Left lung (tissue), 10 donors: Measurements from ENCODE around the gene GLB1L3. TPM values are rescaled to one million over a fixed set of nuclear protein-coding genes. Genes with fewer than 3 reads are reported as not detected.
"Not testable (repeated sequence)": the region's sequence is repeated elsewhere in the genome, so short reads cannot be mapped to it uniquely, and the experiment has no call there.

Experiments used
- ATAC-seq: fragments of 200-7000 bp; cut with Tn5 transposase; one replicate; pipeline ENCODE4 v1.9.1; 2020; ENCODE audit warnings: moderate library complexity
- DNase-seq, 4 donors: peaks; one replicate each; pipeline ENCODE4 v3.0.0-alpha.2; 2013 to 2020
- H3K27ac ChIP-seq, 2 donors: fragments of 200-600 bp; sonication (generic) in 1 of 2; one replicate each; pipeline versions ENCODE4 v1.5.0 to v1.8.0; 2020 to 2021
- H3K27me3 ChIP-seq, 2 donors: fragments of 200-600 bp; sonication (generic) in 1 of 2; one replicate each; pipeline versions ENCODE4 v1.5.0 to v1.8.0; 2020 to 2021
- H3K36me3 ChIP-seq, 2 donors: fragments of 200-600 bp; sonication (generic) in 1 of 2; one replicate each; pipeline versions ENCODE4 v1.5.0 to v1.8.0; 2020 to 2021
- H3K4me1 ChIP-seq, 2 donors: fragments of 200-600 bp; one replicate each; pipeline ENCODE4 v1.8.0; 2021
- H3K4me3 ChIP-seq, 2 donors: fragments of 200-600 bp; sonication (generic) in 1 of 2; one replicate each; pipeline versions ENCODE4 v1.5.0 to v1.8.0; 2020 to 2021; ENCODE audit warnings: mild to moderate bottlenecking in 1 of 2
- H3K9me3 ChIP-seq, 2 donors: fragments of 200-600 bp; sonication (generic) in 1 of 2; one replicate each; pipeline versions ENCODE4 v1.5.0 to v1.8.0; 2020 to 2021
- intact Hi-C, 2 donors: fragments of 100-400 bp; cut with DNase I; formaldehyde crosslinking; loops; one replicate each; pipeline versions ENCODE4 v1.11.2 to v1.14.2; 2022
- polyA plus RNA-seq, 6 donors: library from polyadenylated mRNA; unstranded; fragments of 120-200 nt; gene quantifications; one replicate each; pipeline ENCODE4 v1.2.1, GENCODE V29; 2013; ENCODE audit not compliant: insufficient read length in 6 of 6
- total RNA-seq, 2 donors: library from RNA; stranded (reverse); fragmentation: NEBNext Ultra II Directional; extraction: Animal tissue kit (Norgen Biotek cat#: 25700); gene quantifications; one replicate each; pipeline ENCODE4 v1.2.1, GENCODE V29; 2021
- TF ChIP-seq, protein P1 (sequence below), 2 donors: fragments of 200-600 bp; sonication (generic) in 1 of 2; IDR thresholded peaks; one replicate each; pipeline versions ENCODE4 v1.5.0 to v1.8.0; 2021; ENCODE audit warnings: antibody characterized with exemption in 2 of 2
- donor health status: DM: no; HTN: yes; CAD: no.
- donor health status: DM: no; HTN: no; CAD: no.

Gene GLB1L3
- total and polyA plus RNA-seq, 8 donors = 0.10 to 0.29 (median 0.15) TPM; not detected in 2

DNA sequence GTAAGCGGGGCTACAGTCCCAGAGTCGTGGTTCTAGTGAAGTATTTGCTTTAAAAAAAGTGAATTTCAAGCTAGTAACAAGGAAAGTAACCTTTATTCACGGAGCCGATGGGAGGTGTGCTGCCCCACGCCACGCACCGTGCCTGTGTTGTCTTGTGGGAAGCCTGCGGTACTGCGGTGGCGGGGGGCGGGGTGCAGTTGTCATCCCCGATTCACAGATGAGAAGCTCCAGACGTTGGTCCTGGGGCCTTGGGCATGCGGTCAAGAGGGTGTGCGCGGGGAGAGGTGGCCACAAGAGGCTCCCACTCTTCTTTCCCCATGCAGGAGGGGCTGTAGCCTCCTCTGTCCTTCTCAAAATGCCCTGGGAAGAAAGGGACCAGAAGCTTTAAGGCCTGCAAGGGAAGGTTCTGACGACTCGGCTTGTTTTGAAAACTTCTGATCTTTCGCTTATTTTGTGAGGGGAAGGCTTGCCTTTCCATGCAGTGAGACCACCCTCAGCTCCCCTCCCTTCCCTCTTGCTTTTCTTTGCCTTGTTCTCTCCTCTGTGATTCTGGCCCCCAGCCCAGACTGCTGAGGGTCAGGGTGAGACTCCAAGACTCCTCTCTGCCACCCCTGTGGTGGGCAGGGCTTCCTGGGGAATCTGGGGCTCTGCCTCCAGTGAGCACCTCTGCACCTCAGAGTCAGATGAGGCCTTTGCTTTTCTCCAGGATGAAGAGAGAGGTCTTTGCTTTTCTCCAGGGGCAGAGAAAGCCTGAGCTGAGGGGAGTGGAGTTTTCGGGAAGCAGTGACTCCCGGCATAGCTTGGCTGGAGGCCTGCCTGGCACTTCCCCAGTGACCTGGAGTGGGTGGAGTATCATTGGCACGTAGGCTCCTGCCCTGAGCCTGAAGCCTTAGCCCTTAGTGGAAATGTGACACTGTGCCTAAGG lies 6.2 kb downstream of the GLB1L3 start:
- peaks cover 22 to 50% of the 10 kb centered on the region in 2 donors for H3K27me3 ChIP-seq
- intact Hi-C loops = no loop called here
- H3K4me1 ChIP-seq = peaks cover 0 to 2% of the 10 kb centered on the region in 2 donors
- no peaks in the 10 kb centered on the region for H3K9me3 ChIP-seq
- H3K27ac ChIP-seq = no peak overlapping the region
- ATAC-seq = peak; percentile 94
- TF ChIP-seq, protein P1, sequence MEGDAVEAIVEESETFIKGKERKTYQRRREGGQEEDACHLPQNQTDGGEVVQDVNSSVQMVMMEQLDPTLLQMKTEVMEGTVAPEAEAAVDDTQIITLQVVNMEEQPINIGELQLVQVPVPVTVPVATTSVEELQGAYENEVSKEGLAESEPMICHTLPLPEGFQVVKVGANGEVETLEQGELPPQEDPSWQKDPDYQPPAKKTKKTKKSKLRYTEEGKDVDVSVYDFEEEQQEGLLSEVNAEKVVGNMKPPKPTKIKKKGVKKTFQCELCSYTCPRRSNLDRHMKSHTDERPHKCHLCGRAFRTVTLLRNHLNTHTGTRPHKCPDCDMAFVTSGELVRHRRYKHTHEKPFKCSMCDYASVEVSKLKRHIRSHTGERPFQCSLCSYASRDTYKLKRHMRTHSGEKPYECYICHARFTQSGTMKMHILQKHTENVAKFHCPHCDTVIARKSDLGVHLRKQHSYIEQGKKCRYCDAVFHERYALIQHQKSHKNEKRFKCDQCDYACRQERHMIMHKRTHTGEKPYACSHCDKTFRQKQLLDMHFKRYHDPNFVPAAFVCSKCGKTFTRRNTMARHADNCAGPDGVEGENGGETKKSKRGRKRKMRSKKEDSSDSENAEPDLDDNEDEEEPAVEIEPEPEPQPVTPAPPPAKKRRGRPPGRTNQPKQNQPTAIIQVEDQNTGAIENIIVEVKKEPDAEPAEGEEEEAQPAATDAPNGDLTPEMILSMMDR (IDR thresholded peaks at IDR 0.05) = no peak
- DNase-seq = no peak
- H3K4me3 ChIP-seq = no peak overlapping the region
- no peaks in the 10 kb centered on the region for H3K36me3 ChIP-seq

DNA sequence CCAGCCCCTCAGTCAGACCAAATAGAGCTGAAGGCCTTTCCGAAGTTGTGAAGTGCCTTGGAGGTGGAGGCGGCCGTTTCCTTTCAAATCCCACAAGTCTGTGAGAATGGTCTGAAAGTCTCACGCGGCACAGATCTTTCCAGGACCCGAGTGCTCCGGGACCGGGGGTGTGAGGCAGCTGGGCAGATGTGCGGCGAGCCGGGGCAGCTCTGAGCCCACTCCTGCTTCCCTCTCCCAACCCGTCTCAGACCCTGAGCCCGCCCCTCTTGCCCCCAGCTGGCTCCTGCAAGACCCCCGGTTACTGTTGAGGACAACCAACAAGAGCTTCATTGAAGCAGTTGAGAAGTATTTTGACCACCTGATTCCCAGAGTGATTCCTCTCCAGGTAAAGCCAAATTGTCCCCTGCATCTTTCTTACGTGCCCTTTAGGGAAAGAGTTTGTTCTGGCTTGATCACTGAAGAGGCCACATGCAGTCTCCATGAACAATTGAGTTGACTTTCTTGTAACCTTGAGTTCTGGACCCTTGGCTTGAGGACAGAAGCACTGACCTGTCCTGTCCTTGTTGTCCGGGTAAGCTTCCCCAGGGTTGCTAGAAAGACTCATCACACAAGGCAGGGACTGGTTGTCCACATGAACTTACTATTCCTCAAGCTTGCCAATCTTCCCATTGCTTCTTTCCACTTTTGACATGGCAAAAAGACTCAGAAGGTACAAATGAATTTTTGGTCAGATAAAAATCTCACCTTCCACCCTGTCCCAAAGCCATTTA lies 7.5 kb downstream of the GLB1L3 start:
- Histone ChIP-seq H3K9me3 (no peaks in the 10 kb centered on the region), H3K36me3 (no peaks in the 10 kb centered on the region), H3K27me3 (peaks cover 9 to 44% of the 10 kb centered on the region in 2 donors), H3K4me3 (no peak overlapping the region), H3K4me1 (no peaks in the 10 kb centered on the region), H3K27ac (no peak overlapping the region)
- intact Hi-C loops = no loop called here
- DNase-seq = no peak
- TF ChIP-seq, protein P1 (IDR thresholded peaks at IDR 0.05) = no peak
- no peak for ATAC-seq

DNA sequence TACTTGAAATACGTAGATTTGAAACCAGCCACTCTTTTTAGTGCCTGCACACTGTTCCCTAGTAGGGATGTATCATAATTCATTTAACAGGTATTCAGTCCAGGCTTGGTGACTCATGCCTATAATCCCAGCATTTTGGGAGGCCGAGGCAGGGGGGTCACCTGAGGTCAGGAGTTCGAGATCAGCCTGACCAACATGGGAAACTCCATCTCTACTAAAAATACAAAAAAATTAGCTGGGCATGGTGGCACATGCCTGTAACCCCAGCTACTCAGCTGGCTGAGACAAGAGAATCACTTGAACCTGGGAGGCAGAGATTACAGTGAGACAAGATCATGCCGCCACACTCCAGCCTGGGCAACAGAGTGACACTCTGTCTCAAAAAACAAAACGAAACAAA lies 8.2 kb downstream of the GLB1L3 start:
- not testable (repeated sequence) for H3K9me3 ChIP-seq

DNA sequence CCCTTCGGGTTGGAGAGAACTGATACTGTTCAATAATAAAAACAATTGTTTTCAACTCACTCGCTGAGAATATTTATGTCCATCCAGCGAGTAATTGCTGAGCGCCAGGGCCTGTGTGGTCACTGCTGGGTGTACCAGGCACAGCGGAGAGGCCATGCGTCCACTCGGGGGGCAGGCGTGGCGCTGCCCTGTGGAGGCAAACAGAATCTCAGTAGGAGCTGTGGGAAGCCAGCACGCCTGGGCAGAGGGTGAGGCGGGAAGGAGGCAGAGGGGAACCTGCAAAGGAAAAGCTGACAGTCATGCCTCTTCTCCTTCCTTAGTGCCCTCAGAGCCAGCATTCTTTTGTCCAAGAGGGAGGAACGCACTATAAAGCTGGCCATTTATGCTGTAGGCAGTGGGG lies 11.4 kb downstream of the GLB1L3 start:
- intact Hi-C loops = no loop called here
- no peak overlapping the region for H3K4me3 ChIP-seq

More for the DNA sequence above, 8.2 kb downstream of the GLB1L3 start:
- ATAC-seq, intact Hi-C loops, H3K4me3 ChIP-seq, H3K36me3 ChIP-seq, H3K4me1 ChIP-seq, H3K27ac ChIP-seq, DNase-seq: not testable (repeated sequence)
- peaks cover 5 to 37% of the 10 kb centered on the region in 2 donors for H3K27me3 ChIP-seq

DNA sequence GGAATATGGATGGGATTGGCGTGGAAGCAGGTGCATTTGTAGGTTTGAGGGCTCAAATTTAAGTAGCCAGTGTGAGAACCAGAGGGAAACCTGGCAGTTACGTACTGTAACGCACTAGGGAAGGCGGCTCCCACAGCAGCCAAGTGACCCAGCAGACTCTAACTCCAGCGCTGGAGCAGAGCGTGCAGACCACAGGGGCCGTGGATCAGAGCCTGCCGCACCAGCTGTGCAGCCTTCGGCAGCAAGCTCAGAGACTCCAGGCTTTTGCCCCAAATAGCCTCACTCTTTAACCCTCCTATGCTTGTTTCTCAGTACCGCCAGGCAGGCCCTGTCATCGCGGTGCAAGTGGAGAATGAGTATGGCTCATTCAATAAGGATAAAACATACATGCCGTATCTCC lies 12.3 kb downstream of the GLB1L3 start:
- TF ChIP-seq, protein P1 (IDR thresholded peaks at IDR 0.05) = no peak
- Histone ChIP-seq H3K4me3 (no peak overlapping the region), H3K9me3 (no peaks in the 10 kb centered on the region), H3K27ac (no peak overlapping the region), H3K4me1 (no peaks in the 10 kb centered on the region), H3K27me3 (peaks cover 0 to 8% of the 10 kb centered on the region in 2 donors), H3K36me3 (no peaks in the 10 kb centered on the region)
- intact Hi-C loops = no loop called here
- no peak for ATAC-seq
- no peak for DNase-seq

More for the DNA sequence above, 11.4 kb downstream of the GLB1L3 start:
- H3K4me1 ChIP-seq = no peaks in the 10 kb centered on the region
- ATAC-seq (no peak), DNase-seq (no peak)
- H3K27ac ChIP-seq = no peak overlapping the region
- peaks cover 0 to 10% of the 10 kb centered on the region in 2 donors for H3K27me3 ChIP-seq
- H3K9me3 ChIP-seq = no peaks in the 10 kb centered on the region
- H3K36me3 ChIP-seq = no peaks in the 10 kb centered on the region
- TF ChIP-seq, protein P1 (IDR thresholded peaks at IDR 0.05) = no peak
